ENCODE measurements around the gene UFSP1. TPM values are rescaled to one million over a fixed set of nuclear protein-coding genes. Genes with fewer than 3 reads are reported as not detected.

The UFSP1 gene
- total RNA-seq, 1 experiment from 2014 or later = 5.6 TPM

DNA sequence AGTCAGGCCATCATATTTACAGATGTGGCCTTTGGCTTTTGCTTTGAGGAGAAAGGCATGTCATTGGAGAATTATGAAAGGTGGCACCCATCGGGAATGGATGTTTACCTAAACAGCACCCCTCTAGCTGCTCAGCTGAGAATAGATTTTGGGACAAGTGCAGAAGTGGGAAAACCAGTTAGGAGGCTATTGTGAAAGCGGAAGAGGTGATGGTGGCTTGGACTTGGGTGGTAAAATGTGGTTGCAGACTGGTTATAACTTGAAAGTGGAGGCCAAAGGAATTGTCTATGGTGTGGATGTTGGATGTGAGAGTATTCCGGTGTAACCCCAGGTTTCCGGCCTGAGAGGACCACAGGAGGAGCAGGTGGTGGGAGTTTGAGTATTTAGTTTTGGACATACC lies 42.2 kb downstream of the UFSP1 start:
- Histone ChIP-seq H3K9ac (ENCODE audit: low read length) (no peak overlapping the region), H3K79me2 (ENCODE audit: insufficient read depth, low read length) (no peaks in the 10 kb centered on the region), H3K36me3 (ENCODE audit: control insufficient read depth in 1 of 2, insufficient read depth in 2 of 2, low read length in 2 of 2) (no peaks in the 10 kb centered on the region), H3K9me3 (ENCODE audit: control insufficient read depth in 1 of 2, insufficient read depth in 1 of 2, low read depth in 1 of 2, low read length in 2 of 2) (no peaks in the 10 kb centered on the region), H3K4me2 (ENCODE audit: low read length) (no peak overlapping the region), H3K9me2 (ENCODE audit: insufficient read depth) (no peaks in the 10 kb centered on the region), H3K27me3 (ENCODE audit: insufficient read depth, low read length) (no peaks in the 10 kb centered on the region), H3K4me1 (ENCODE audit: control insufficient read depth in 1 of 2, insufficient read depth in 2 of 2, low read length in 2 of 2) (peaks cover 6 to 9% of the 10 kb centered on the region in 2 experiments; a peak in 3 of 4 replicates), H2AFZ (ENCODE audit: low read depth, low read length, poor library complexity, severe bottlenecking) (no peak overlapping the region), H4K20me1 (ENCODE audit: insufficient read depth) (no peaks in the 10 kb centered on the region), H3K27ac (ENCODE audit: low read depth, low read length) (no peak overlapping the region), H3K4me3 (replicated peaks in 1 of 2; ENCODE audit: low read depth in 1 of 2, low read length in 2 of 2) (no peak overlapping the region)
- ChIA-PET POLR2A (no interaction called here), CTCF (no interaction called here), RAD21 (ENCODE audit: low non-redundant PET in 1 of 2, low total read pairs in 2 of 2, uncharacterized antibody in 2 of 2, unreplicated experiment in 2 of 2) (no interaction called here)
- TF ChIP-seq, protein P1, sequence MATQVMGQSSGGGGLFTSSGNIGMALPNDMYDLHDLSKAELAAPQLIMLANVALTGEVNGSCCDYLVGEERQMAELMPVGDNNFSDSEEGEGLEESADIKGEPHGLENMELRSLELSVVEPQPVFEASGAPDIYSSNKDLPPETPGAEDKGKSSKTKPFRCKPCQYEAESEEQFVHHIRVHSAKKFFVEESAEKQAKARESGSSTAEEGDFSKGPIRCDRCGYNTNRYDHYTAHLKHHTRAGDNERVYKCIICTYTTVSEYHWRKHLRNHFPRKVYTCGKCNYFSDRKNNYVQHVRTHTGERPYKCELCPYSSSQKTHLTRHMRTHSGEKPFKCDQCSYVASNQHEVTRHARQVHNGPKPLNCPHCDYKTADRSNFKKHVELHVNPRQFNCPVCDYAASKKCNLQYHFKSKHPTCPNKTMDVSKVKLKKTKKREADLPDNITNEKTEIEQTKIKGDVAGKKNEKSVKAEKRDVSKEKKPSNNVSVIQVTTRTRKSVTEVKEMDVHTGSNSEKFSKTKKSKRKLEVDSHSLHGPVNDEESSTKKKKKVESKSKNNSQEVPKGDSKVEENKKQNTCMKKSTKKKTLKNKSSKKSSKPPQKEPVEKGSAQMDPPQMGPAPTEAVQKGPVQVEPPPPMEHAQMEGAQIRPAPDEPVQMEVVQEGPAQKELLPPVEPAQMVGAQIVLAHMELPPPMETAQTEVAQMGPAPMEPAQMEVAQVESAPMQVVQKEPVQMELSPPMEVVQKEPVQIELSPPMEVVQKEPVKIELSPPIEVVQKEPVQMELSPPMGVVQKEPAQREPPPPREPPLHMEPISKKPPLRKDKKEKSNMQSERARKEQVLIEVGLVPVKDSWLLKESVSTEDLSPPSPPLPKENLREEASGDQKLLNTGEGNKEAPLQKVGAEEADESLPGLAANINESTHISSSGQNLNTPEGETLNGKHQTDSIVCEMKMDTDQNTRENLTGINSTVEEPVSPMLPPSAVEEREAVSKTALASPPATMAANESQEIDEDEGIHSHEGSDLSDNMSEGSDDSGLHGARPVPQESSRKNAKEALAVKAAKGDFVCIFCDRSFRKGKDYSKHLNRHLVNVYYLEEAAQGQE (IDR thresholded peaks at IDR 0.05; ENCODE audit: low read depth) = no peak
- TF ChIP-seq, protein P2, sequence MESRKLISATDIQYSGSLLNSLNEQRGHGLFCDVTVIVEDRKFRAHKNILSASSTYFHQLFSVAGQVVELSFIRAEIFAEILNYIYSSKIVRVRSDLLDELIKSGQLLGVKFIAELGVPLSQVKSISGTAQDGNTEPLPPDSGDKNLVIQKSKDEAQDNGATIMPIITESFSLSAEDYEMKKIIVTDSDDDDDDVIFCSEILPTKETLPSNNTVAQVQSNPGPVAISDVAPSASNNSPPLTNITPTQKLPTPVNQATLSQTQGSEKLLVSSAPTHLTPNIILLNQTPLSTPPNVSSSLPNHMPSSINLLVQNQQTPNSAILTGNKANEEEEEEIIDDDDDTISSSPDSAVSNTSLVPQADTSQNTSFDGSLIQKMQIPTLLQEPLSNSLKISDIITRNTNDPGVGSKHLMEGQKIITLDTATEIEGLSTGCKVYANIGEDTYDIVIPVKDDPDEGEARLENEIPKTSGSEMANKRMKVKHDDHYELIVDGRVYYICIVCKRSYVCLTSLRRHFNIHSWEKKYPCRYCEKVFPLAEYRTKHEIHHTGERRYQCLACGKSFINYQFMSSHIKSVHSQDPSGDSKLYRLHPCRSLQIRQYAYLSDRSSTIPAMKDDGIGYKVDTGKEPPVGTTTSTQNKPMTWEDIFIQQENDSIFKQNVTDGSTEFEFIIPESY (IDR thresholded peaks at IDR 0.05; ENCODE audit: extremely low read depth, insufficient replicate concordance, low read length) = no peak
- intact Hi-C loops (cut with micrococcal nuclease) = no loop called here
- DNase-seq (ENCODE audit: low read depth, low spot score) = no peak
- no TSS peak for BruUV-seq (replicated peaks)
- no peak for ATAC-seq
